Measurements from ENCODE around the gene C20orf141.

The C20orf141 gene

GRCh38 chr20:2851086-2851485, 36.3 kb downstream of the C20orf141 start:
- no peak for DNase-seq

GRCh38 chr20:2858591-2858990, 43.8 kb downstream of the C20orf141 start:
- DNase-seq: no peak

GRCh38 chr20:2859330-2860121, 44.7 kb downstream of the C20orf141 start:
- DNase-seq: no peak

- no peak for DNase-seq
Measured at GRCh38 chr20:2864626-2865025, 49.8 kb downstream of the C20orf141 start.

GRCh38 chr20:2865101-2865500, 50.3 kb downstream of the C20orf141 start:
- DNase-seq: no peak
